B cell (primary cell): ENCODE measurements around the gene CASS4.

Experiments used
- CTCF ChIP-seq: fragments of 200-600 bp; IDR thresholded peaks from one replicate; pipeline ENCODE4 v1.8.0; 2022; ENCODE audit warnings: antibody characterized with exemption, mild to moderate bottlenecking
- EZH2 ChIP-seq: IDR thresholded peaks from 2 replicates; pipeline ENCODE4 v1.6.1; 2012; ENCODE audit warnings: borderline replicate concordance, low read depth, mild to moderate bottlenecking, moderate library complexity, low read length; ENCODE audit not compliant: insufficient read depth, poor library complexity, severe bottlenecking

GRCh38 chr20:56454754-56455153 lies 42.7 kb downstream of the CASS4 start:
- TF ChIP-seq CTCF, result no peak
- TF ChIP-seq EZH2, result no peak
